Omental fat pad (tissue), 4 donors: ENCODE results near the gene KAZALD1. TPM values are rescaled to one million over a fixed set of nuclear protein-coding genes. Genes with fewer than 3 reads are reported as not detected.

Experiments
- ATAC-seq: fragments of 150-250 bp; one replicate; pipeline ENCODE4 v1.9.1; 2016; ENCODE audit warnings: mild to moderate bottlenecking, moderate library complexity; ENCODE audit not compliant: low FRiP score
- DNase-seq: peaks from one replicate; pipeline ENCODE4 v3.0.0-alpha.2; 2019; ENCODE audit warnings: low spot score
- CTCF ChIP-seq, 3 donors: fragments of 450-650 bp; IDR thresholded peaks; one replicate each; pipeline ENCODE4 v1.5.1; 2016 to 2017; ENCODE audit warnings: antibody characterized with exemption in 3 of 3, mild to moderate bottlenecking in 3 of 3, moderate library complexity in 2 of 3
- total RNA-seq, 4 donors: library from RNA; depleted of rRNA; stranded (reverse); fragments of >200 nt; gene quantifications; one replicate each; pipeline ENCODE4 v1.1.0, GENCODE V29; 2016

The KAZALD1 gene
- total RNA-seq, 4 donors from 2014 or later, result 0.72 to 15.0 (median 1.6) TPM

- DNase-seq (peak; percentile 94), ATAC-seq (peak; percentile 95)
- TF ChIP-seq CTCF (IDR thresholded peaks at IDR 0.05), result no peak
These were observed 19.0 kb upstream of the KAZALD1 start for GRCh38 chr10:101042667-101043362.

GRCh38 chr10:101043363-101043707, 18.5 kb upstream of the KAZALD1 start:
- TF ChIP-seq CTCF (IDR thresholded peaks at IDR 0.05), result no peak
- ATAC-seq, result no peak
- DNase-seq, result no peak

- no peak for ATAC-seq
- no peak for TF ChIP-seq CTCF (IDR thresholded peaks at IDR 0.05)
- DNase-seq, result no peak
These were observed 17.7 kb upstream of the KAZALD1 start for GRCh38 chr10:101044117-101044516.

DNA sequence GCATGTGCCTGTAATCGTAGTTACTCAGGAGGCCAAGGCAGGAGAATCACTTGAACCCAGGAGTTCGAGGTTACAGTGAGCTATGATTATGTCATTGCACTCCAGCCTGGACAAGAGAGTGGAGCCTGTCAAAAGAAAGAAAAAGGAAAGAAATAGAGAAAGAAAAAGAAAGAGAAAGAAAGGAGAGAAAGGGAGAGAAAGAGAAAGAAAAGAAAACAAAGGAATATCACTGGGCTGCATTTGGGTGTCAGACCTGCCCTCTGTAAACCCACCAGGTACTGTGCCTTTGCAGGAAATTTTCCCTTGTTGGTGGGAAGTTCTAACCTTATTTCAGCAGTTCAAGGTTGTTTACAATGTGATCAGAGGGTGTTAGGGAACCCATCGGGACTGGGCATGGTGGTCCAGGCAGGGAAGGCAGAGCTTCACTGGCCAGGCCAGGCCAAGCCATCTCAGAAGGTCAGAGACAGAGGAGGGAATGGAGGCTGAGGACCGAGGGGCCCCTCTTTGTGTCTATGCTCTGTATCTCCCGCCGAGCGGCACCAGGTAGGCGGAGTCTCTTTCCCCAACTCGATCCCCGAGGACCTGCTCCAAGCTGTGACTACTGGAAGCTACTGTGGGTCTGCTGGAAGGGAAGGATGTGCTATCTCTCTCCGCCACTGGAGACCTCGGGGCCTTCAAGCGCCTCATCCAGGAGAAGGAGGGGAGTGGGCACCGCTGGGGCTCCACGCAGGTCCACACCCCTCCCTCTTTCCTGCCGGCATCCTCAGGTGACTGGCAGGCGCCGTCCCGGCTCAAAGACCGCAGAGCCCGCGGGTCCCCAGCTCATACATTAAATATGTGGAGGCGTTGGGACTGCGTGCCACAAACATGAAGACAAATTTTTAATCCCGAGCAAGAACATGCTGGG, 15.2 kb upstream of the KAZALD1 start:
- no peak for TF ChIP-seq CTCF (IDR thresholded peaks at IDR 0.05)
- DNase-seq (no peak), ATAC-seq (no peak)

GRCh38 chr10:101047268-101047667, 14.5 kb upstream of the KAZALD1 start:
- TF ChIP-seq CTCF (IDR thresholded peaks at IDR 0.05), result no peak
- DNase-seq (no peak), ATAC-seq (no peak)

GRCh38 chr10:101047961-101048892, 13.6 kb upstream of the KAZALD1 start:
- ATAC-seq, result no peak
- no peak for DNase-seq
- no peak for TF ChIP-seq CTCF (IDR thresholded peaks at IDR 0.05)
